Adrenal gland (tissue), 12 donors: ENCODE results near the gene ATXN2. TPM values are rescaled to one million over a fixed set of nuclear protein-coding genes. Genes with fewer than 3 reads are reported as not detected.

Experiments
- DNase-seq, 7 donors: peaks; one replicate each; pipeline ENCODE4 v3.0.0-alpha.2; 2019 to 2020
- H3K27ac ChIP-seq, 5 donors: fragments of 200-600 bp; sonication (generic) in 4 of 5; 1 replicate in 3 of 5; 2 replicates in 2 of 5; pipeline versions ENCODE4 v1.5.1 to v1.8.0; 2016 to 2020; ENCODE audit warnings: mild to moderate bottlenecking in 1 of 5
- H3K27me3 ChIP-seq: fragments of 200-600 bp; 2 replicates; pipeline ENCODE4 v1.8.0; 2021
- H3K36me3 ChIP-seq, 2 donors: fragments of 200-600 bp; replicated peaks in 1 of 2; 1 replicate in 1 of 2; 2 replicates in 1 of 2; pipeline versions ENCODE4 v1.5.1 to v1.8.0; 2018 to 2022
- H3K4me1 ChIP-seq, 2 donors: fragments of 200-600 bp; replicated peaks in 1 of 2; 1 replicate in 1 of 2; 2 replicates in 1 of 2; pipeline versions ENCODE4 v1.5.1 to v1.8.0; 2018 to 2021
- H3K4me3 ChIP-seq, 4 donors: fragments of 200-600 bp; sonication (generic) in 3 of 4; one replicate each; pipeline ENCODE4 v1.5.1; 2016 to 2018
- H3K9me3 ChIP-seq, 3 donors: fragments of 200-600 bp; sonication (generic) in 1 of 3; replicated peaks in 1 of 3; 1 replicate in 2 of 3; 2 replicates in 1 of 3; pipeline versions ENCODE4 v1.5.1 to v1.8.0; 2016 to 2021
- POLR2A ChIP-seq, 2 donors: fragments of 450-650 bp; IDR thresholded peaks; one replicate each; pipeline ENCODE4 v1.6.1; 2017; ENCODE audit warnings: antibody characterized with exemption in 2 of 2, mild to moderate bottlenecking in 2 of 2, moderate library complexity in 1 of 2
- WGBS, 4 donors: extraction: QIAGEN DNeasy Blood & Tissue Kit in 2 of 4; methylation state at CpG; one replicate each; pipeline versions ENCODE4 v1.1.5 to v1.1.7; 2013 to 2017; 5-methylcytosine and 5-hydroxymethylcytosine counted together
- intact Hi-C, 2 donors: fragments of 100-400 bp; cut with DNase I; formaldehyde crosslinking; loops; one replicate each; pipeline versions ENCODE4 v1.14.1 to v1.15.0; 2022 to 2023
- polyA plus RNA-seq, 3 donors: library from polyadenylated mRNA; stranded (reverse); fragments of 200-250 nt in 2 of 3; fragments of 350-450 nt in 1 of 3; fragmentation: Illumina TruSeq in 1 of 3; extraction: RNeasy Lipid Tissue Mini Kit (QIAGEN cat#74804) in 1 of 3; gene quantifications; one replicate each; pipeline ENCODE4 v1.2.3, GENCODE V29; 2013 to 2014
- total RNA-seq, 9 donors: library from RNA; depleted of rRNA in 4 of 9; stranded (reverse); fragments of >200 nt in 4 of 9; fragments of 120-200 nt in 1 of 9; fragmentation: NEBNext Ultra II Directional in 1 of 9; extraction: Animal tissue kit (Norgen Biotek cat#: 25700) in 1 of 9; gene quantifications; one replicate each; pipeline versions ENCODE4 v1.1.0 to v1.2.4, GENCODE V29; 2013 to 2023
- TF ChIP-seq, protein P1 (sequence below), 6 experiments: fragments of 450-650 bp in 4 of 6; fragments of 200-600 bp in 2 of 6; sonication (generic) in 1 of 6; IDR thresholded peaks; 1 replicate in 5 of 6; 2 replicates in 1 of 6; pipeline versions ENCODE4 v1.5.1 to v1.8.0; 2016 to 2021; ENCODE audit warnings: antibody characterized with exemption in 6 of 6, mild to moderate bottlenecking in 2 of 6, moderate library complexity in 1 of 6
- donor health status: healthy with polysubstance abuse.
- donor health status: Bipolar disorder and iron deficiency.
- donor health status: DM: yes; HTN: yes; CAD: no.
- donor health status: DM: no; HTN: no; CAD: no.
- donor health status: DM: no; HTN: no; CAD: no.
- donor health status: DM: yes; HTN: yes; CAD: no.

The ATXN2 gene
- total and polyA plus RNA-seq, 12 donors, result 31.0 to 241 (median 57.2) TPM

- TF ChIP-seq POLR2A (IDR thresholded peaks at IDR 0.05), result no peak
- TF ChIP-seq, protein P1, sequence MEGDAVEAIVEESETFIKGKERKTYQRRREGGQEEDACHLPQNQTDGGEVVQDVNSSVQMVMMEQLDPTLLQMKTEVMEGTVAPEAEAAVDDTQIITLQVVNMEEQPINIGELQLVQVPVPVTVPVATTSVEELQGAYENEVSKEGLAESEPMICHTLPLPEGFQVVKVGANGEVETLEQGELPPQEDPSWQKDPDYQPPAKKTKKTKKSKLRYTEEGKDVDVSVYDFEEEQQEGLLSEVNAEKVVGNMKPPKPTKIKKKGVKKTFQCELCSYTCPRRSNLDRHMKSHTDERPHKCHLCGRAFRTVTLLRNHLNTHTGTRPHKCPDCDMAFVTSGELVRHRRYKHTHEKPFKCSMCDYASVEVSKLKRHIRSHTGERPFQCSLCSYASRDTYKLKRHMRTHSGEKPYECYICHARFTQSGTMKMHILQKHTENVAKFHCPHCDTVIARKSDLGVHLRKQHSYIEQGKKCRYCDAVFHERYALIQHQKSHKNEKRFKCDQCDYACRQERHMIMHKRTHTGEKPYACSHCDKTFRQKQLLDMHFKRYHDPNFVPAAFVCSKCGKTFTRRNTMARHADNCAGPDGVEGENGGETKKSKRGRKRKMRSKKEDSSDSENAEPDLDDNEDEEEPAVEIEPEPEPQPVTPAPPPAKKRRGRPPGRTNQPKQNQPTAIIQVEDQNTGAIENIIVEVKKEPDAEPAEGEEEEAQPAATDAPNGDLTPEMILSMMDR (IDR thresholded peaks at IDR 0.05), result no peak
- Histone ChIP-seq H3K4me1 (peaks cover 0 to 62% of the 10 kb centered on the region in 2 donors), H3K4me3 (no peak overlapping the region), H3K27ac (peak overlapping the region in 1 of 5 donors; percentile 24), H3K9me3 (no peaks in the 10 kb centered on the region), H3K36me3 (no peaks in the 10 kb centered on the region), H3K27me3 (no peaks in the 10 kb centered on the region)
- intact Hi-C loops, result no loop called here
- WGBS, 4 donors, result 87 to 100% (median 88%) methylated on average over 5 to 7 of the region's 7 CpGs
- peak in 1 of 7 donors; percentile 22 for DNase-seq
Observed at GRCh38 chr12:111427417-111428074, 171.6 kb downstream of the ATXN2 start.

DNA sequence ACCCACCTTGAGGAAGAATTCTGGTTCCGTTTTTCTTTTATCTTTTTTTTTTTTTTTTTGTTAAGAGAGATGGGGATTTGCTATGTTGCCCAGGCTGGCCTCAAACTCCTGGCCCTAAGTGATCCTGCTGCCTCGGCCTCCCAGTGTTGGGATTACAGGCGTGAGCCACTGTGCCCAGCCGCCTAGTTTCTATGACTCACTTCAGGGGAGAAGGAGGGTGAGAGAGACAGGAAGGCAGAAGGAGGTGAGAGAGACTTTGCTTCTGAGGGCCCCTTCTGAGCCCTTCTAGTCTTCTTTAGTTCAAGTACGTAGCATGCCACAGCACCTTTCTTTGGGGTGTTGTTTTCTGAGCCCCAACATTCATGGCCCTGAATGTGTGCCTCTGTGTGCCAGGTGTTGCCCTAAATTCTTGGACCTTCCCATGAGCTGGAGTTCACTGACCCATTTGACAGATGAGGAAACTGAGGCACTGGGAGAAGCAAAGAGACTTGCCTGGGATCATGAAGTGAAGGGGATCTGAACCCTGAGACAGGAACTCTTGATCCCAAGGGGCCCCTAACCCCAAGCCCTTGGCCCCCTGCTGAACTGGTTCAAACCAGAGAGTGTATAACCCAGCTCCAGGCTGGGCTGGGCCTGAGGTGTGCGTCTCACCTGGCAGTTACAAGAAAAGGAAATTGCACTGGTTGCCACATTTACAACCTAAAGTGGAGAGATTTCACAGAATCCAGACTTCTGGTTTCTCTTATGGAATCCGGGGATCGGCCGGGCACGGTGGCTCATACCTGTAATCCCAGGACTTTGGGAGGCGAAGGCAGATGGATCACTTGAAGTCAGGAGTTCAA is 172.6 kb downstream of the ATXN2 start:
- TF ChIP-seq, protein P1 (IDR thresholded peaks at IDR 0.05), result no peak
- no peak for TF ChIP-seq POLR2A (IDR thresholded peaks at IDR 0.05)
- WGBS, 4 donors, result 82 to 85% (median 84%) methylated on average over 11 of the region's 11 CpGs
- H3K4me1 ChIP-seq, result peaks cover 0 to 55% of the 10 kb centered on the region in 2 donors
- no peaks in the 10 kb centered on the region for H3K27me3 ChIP-seq
- no peaks in the 10 kb centered on the region for H3K36me3 ChIP-seq
- no peak overlapping the region for H3K4me3 ChIP-seq
- intact Hi-C loops, result no loop called here
- no peaks in the 10 kb centered on the region for H3K9me3 ChIP-seq
- no peak for DNase-seq
- H3K27ac ChIP-seq, result no peak overlapping the region

GRCh38 chr12:111425655-111426054 is 173.5 kb downstream of the ATXN2 start:
- WGBS, 4 donors, result 64 to 73% (median 71%) methylated on average over 7 to 8 of the region's 8 CpGs
- intact Hi-C loops, result no loop called here
- peaks cover 0 to 46% of the 10 kb centered on the region in 2 donors for H3K4me1 ChIP-seq
- no peaks in the 10 kb centered on the region for H3K27me3 ChIP-seq
- H3K4me3 ChIP-seq, result no peak overlapping the region
- DNase-seq, result no peak
- TF ChIP-seq, protein P1 (IDR thresholded peaks at IDR 0.05), result no peak
- no peak for TF ChIP-seq POLR2A (IDR thresholded peaks at IDR 0.05)
- H3K9me3 ChIP-seq, result no peaks in the 10 kb centered on the region
- H3K27ac ChIP-seq, result peak overlapping the region in 1 of 5 donors; percentile 10
- peaks cover 0 to 6% of the 10 kb centered on the region in 2 donors for H3K36me3 ChIP-seq

GRCh38 chr12:111424793-111425251 is 174.3 kb downstream of the ATXN2 start:
- no peak for TF ChIP-seq POLR2A (IDR thresholded peaks at IDR 0.05)
- TF ChIP-seq, protein P1 (IDR thresholded peaks at IDR 0.05), result no peak
- H3K27ac ChIP-seq, result peak overlapping the region in 1 of 5 donors; percentile 10
- DNase-seq, result no peak
- no peaks in the 10 kb centered on the region for H3K27me3 ChIP-seq
- intact Hi-C loops, result no loop called here
- H3K9me3 ChIP-seq, result no peaks in the 10 kb centered on the region
- 91 to 98% (median 95%) methylated on average over 5 to 6 of the region's 6 CpGs for WGBS, 4 donors
- H3K4me1 ChIP-seq, result peaks cover 3 to 45% of the 10 kb centered on the region in 2 donors
- H3K4me3 ChIP-seq, result no peak overlapping the region
- peaks cover 0 to 14% of the 10 kb centered on the region in 2 donors for H3K36me3 ChIP-seq
